ENCODE results near the gene PTPRR. TPM values are rescaled to one million over a fixed set of nuclear protein-coding genes. Genes with fewer than 3 reads are reported as not detected.
A peak's percentile ranks its signal among the peaks of the same experiment; 100 is the strongest.

Gene PTPRR
- total and polyA plus RNA-seq, 8 donors = 0.45 to 11.1 (median 3.9) TPM; not detected in 2

- H3K4me3 ChIP-seq = no peak overlapping the region
- no peaks in the 10 kb centered on the region for H3K36me3 ChIP-seq
- no peaks in the 10 kb centered on the region for H3K9me3 ChIP-seq
- no peaks in the 10 kb centered on the region for H3K4me1 ChIP-seq
- no peak overlapping the region for H3K27ac ChIP-seq
- TF ChIP-seq CTCF (IDR thresholded peaks at IDR 0.05) (peak in 2 of 7 experiments; percentile 17 to 29), EP300 (IDR thresholded peaks at IDR 0.05) (no peak)
- WGBS, 5 donors = 36 to 51% (median 40%) methylated on average over 3 of the region's 3 CpGs
- intact Hi-C loops (cut with DNase I; ENCODE audit: low total_unique reads) = loop anchor here (10.0 kb wide), 1 partner anchor 115 kb away; no protein-coding TSS in a partner anchor
- H3K27me3 ChIP-seq = no peaks in the 10 kb centered on the region
- DNase-seq = peak in 1 of 2 donors; percentile 36
These were observed 71.1 kb downstream of the PTPRR start for GRCh38 chr12:70849265-70849960.

GRCh38 chr12:70847871-70848270 lies 72.7 kb downstream of the PTPRR start:
- intact Hi-C loops (cut with DNase I; ENCODE audit: low total_unique reads) = loop anchor here (10.0 kb wide), 1 partner anchor 113 kb away; no protein-coding TSS in a partner anchor

GRCh38 chr12:70845268-70845667 lies 75.3 kb downstream of the PTPRR start:
- no peaks in the 10 kb centered on the region for H3K4me1 ChIP-seq
- no peak overlapping the region for H3K4me3 ChIP-seq
- intact Hi-C loops (cut with DNase I; ENCODE audit: low total_unique reads) = loop anchor here (10.0 kb wide), 1 partner anchor 110 kb away; no protein-coding TSS in a partner anchor
- WGBS, 5 donors = 84 to 94% (median 88%) methylated on average over 3 of the region's 3 CpGs
- TF ChIP-seq CTCF (IDR thresholded peaks at IDR 0.05) = no peak
- no peak for TF ChIP-seq EP300 (IDR thresholded peaks at IDR 0.05)
- TF ChIP-seq POLR2AphosphoS5 (IDR thresholded peaks at IDR 0.05) = no peak
- TF ChIP-seq POLR2A (IDR thresholded peaks at IDR 0.05) = no peak
- no peak overlapping the region for H3K27ac ChIP-seq
- H3K36me3 ChIP-seq = no peaks in the 10 kb centered on the region
- DNase-seq = no peak
- no peaks in the 10 kb centered on the region for H3K27me3 ChIP-seq
- no peaks in the 10 kb centered on the region for H3K9me3 ChIP-seq

More at GRCh38 chr12:70847871-70848270, 72.7 kb downstream of the PTPRR start:
- 84 to 89% (median 85%) methylated on average over 4 of the region's 4 CpGs for WGBS, 5 donors
- TF ChIP-seq EP300 (IDR thresholded peaks at IDR 0.05) = no peak
- TF ChIP-seq POLR2A (IDR thresholded peaks at IDR 0.05) = no peak
- no peak for TF ChIP-seq CTCF (IDR thresholded peaks at IDR 0.05)
- TF ChIP-seq POLR2AphosphoS5 (IDR thresholded peaks at IDR 0.05) = no peak
- DNase-seq = no peak
- no peaks in the 10 kb centered on the region for H3K4me1 ChIP-seq
- no peaks in the 10 kb centered on the region for H3K27me3 ChIP-seq
- H3K27ac ChIP-seq = no peak overlapping the region
- no peaks in the 10 kb centered on the region for H3K9me3 ChIP-seq
- no peaks in the 10 kb centered on the region for H3K36me3 ChIP-seq
- H3K4me3 ChIP-seq = no peak overlapping the region

GRCh38 chr12:70843363-70843762 lies 77.2 kb downstream of the PTPRR start:
- TF ChIP-seq EP300 (IDR thresholded peaks at IDR 0.05) (no peak), CTCF (IDR thresholded peaks at IDR 0.05) (no peak), POLR2A (IDR thresholded peaks at IDR 0.05) (no peak), POLR2AphosphoS5 (IDR thresholded peaks at IDR 0.05) (no peak)
- Histone ChIP-seq H3K27me3 (no peaks in the 10 kb centered on the region), H3K4me3 (no peak overlapping the region), H3K9me3 (no peaks in the 10 kb centered on the region), H3K27ac (no peak overlapping the region), H3K36me3 (no peaks in the 10 kb centered on the region), H3K4me1 (no peaks in the 10 kb centered on the region)
- intact Hi-C loops (cut with DNase I; ENCODE audit: low total_unique reads) = loop anchor here (10.0 kb wide), 1 partner anchor 109 kb away; no protein-coding TSS in a partner anchor
- WGBS, 5 donors = 57 to 69% (median 66%) methylated on average over 3 of the region's 3 CpGs
- DNase-seq = no peak

Data from stomach (tissue), 9 donors.